ENCODE data around the gene RNF133.

The RNF133 gene

DNA sequence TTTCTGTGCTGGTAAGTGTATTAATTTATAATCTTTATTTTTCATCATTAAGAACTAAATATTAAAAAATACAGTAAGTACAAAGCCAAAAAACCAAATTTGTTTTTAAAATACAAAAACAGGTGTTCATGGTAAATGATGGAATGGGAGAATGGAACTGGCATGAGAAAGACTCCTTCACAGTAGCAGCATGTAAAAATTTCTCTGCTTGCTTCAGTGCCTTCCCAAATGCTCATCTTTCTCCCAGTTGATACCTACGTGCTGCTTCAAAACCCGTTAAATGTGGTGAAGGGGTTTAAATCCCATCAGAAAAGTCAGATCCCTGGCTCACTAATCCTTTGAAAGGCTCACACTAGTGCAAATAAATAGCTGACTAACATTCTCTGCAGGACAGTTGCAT is 4.2 kb downstream of the RNF133 start:
- Histone ChIP-seq H3K9ac (ENCODE audit: low read depth, low read length, poor library complexity, severe bottlenecking) (no peak overlapping the region), H3K36me3 (ENCODE audit: insufficient read depth, low read length) (no peaks in the 10 kb centered on the region), H3K9me2 (replicated peaks; ENCODE audit: low read depth, low read length) (no peaks in the 10 kb centered on the region), H3K9me3 (ENCODE audit: insufficient read depth, low read depth, low read length) (0 out of 2 replicates have a peak, but pooled peaks cover 2% of the 10 kb centered on the region), H3K4me1 (ENCODE audit: insufficient read depth, low read length, poor library complexity, severe bottlenecking) (no peaks in the 10 kb centered on the region), H3K4me3 (ENCODE audit: low read length, poor library complexity, severe bottlenecking) (no peak overlapping the region), H3F3A (ENCODE audit: low read depth) (no peaks in the 10 kb centered on the region), H2AFZ (ENCODE audit: low read length) (no peak overlapping the region), H3K79me2 (ENCODE audit: insufficient read depth, low read length) (no peaks in the 10 kb centered on the region), H3K27me3 (ENCODE audit: insufficient read depth, low read length, poor library complexity, severe bottlenecking) (no peaks in the 10 kb centered on the region), H3K4me2 (ENCODE audit: low read depth, low read length, poor library complexity, severe bottlenecking) (no peak overlapping the region), H4K20me1 (ENCODE audit: insufficient read depth, low read length, poor library complexity, severe bottlenecking) (no peaks in the 10 kb centered on the region)
- no peak for TF ChIP-seq EZH2phosphoT487 (IDR thresholded peaks at IDR 0.05; ENCODE audit: borderline replicate concordance)
- TF ChIP-seq, protein P1, sequence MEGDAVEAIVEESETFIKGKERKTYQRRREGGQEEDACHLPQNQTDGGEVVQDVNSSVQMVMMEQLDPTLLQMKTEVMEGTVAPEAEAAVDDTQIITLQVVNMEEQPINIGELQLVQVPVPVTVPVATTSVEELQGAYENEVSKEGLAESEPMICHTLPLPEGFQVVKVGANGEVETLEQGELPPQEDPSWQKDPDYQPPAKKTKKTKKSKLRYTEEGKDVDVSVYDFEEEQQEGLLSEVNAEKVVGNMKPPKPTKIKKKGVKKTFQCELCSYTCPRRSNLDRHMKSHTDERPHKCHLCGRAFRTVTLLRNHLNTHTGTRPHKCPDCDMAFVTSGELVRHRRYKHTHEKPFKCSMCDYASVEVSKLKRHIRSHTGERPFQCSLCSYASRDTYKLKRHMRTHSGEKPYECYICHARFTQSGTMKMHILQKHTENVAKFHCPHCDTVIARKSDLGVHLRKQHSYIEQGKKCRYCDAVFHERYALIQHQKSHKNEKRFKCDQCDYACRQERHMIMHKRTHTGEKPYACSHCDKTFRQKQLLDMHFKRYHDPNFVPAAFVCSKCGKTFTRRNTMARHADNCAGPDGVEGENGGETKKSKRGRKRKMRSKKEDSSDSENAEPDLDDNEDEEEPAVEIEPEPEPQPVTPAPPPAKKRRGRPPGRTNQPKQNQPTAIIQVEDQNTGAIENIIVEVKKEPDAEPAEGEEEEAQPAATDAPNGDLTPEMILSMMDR (conservative IDR thresholded peaks at IDR 0.05; ENCODE audit: low read length), result no peak

DNA sequence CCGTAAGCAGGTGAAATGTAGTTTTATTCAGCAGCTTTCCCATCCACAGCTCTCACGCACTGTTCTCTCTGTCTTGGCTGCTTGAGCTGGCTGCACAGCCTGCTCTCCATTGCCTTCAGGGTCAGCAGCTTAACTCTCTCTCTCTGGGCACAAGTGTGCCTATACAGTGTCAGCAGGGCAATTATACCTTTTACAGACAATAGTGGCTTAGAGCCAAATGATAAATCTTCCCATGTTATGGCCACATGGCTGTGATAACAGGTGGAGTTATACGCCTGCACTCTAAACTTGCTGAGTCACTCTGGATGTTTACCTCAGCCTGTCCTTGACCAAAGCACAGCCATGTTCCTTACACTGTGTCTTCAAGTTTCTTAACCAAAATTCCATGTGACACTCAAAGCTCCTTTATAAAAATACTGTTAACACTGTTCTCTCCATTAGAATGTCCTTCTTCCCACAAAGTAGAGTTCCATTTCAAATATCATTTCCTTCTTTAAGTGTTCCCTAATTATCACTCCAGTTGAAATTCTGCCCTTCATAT is 6.1 kb downstream of the RNF133 start:
- Histone ChIP-seq H3K9me2 (replicated peaks; ENCODE audit: low read depth, low read length) (no peaks in the 10 kb centered on the region), H2AFZ (ENCODE audit: low read length) (no peak overlapping the region), H4K20me1 (ENCODE audit: insufficient read depth, low read length, poor library complexity, severe bottlenecking) (no peaks in the 10 kb centered on the region), H3F3A (ENCODE audit: low read depth) (no peaks in the 10 kb centered on the region), H3K9me3 (ENCODE audit: insufficient read depth, low read depth, low read length) (0 out of 2 replicates have a peak, but pooled peaks cover 2% of the 10 kb centered on the region), H3K36me3 (ENCODE audit: insufficient read depth, low read length) (no peaks in the 10 kb centered on the region), H3K27me3 (ENCODE audit: insufficient read depth, low read length, poor library complexity, severe bottlenecking) (no peaks in the 10 kb centered on the region), H3K4me2 (ENCODE audit: low read depth, low read length, poor library complexity, severe bottlenecking) (no peak overlapping the region), H3K4me3 (ENCODE audit: low read length, poor library complexity, severe bottlenecking) (no peak overlapping the region), H3K79me2 (ENCODE audit: insufficient read depth, low read length) (no peaks in the 10 kb centered on the region), H3K4me1 (ENCODE audit: insufficient read depth, low read length, poor library complexity, severe bottlenecking) (no peaks in the 10 kb centered on the region), H3K9ac (ENCODE audit: low read depth, low read length, poor library complexity, severe bottlenecking) (no peak overlapping the region)
- TF ChIP-seq, protein P1 (conservative IDR thresholded peaks at IDR 0.05; ENCODE audit: low read length), result no peak
- no peak for TF ChIP-seq EZH2phosphoT487 (IDR thresholded peaks at IDR 0.05; ENCODE audit: borderline replicate concordance)

DNA sequence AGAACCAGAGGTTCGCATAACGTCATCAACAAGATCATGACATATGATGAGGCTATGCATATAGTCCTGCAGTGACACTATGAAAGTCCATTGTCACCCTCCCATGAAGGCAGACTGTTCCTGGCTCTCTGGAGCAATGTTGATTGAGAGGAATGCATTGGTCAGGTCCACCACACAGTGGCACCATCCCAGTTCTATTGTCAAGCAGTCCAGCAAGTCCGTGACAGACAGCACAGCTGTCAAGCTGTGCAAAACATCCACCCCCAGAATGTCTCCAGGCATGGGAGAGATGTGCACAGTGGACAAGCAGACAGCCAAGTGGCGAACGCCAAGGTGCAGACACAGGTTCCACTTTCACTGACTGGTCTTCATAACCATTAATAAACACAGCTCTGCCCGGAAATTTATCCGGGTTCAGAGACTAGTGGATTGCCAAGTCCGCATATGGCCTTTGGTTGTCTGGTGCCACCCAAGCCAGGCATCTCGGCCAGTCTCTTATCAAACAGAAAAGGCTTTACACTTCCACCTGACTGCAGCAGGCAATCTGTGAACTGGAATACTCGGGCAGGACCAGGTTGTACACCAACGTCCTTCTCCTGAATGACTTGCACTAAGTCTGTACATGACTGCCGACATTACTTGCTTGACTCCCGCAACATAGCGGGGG is 7.2 kb downstream of the RNF133 start:
- Histone ChIP-seq H3K27me3 (ENCODE audit: insufficient read depth, low read length, poor library complexity, severe bottlenecking) (no peaks in the 10 kb centered on the region), H3K9me3 (ENCODE audit: insufficient read depth, low read depth, low read length) (0 out of 2 replicates have a peak, but pooled peaks cover 2% of the 10 kb centered on the region), H4K20me1 (ENCODE audit: insufficient read depth, low read length, poor library complexity, severe bottlenecking) (no peaks in the 10 kb centered on the region), H3K79me2 (ENCODE audit: insufficient read depth, low read length) (no peaks in the 10 kb centered on the region), H2AFZ (ENCODE audit: low read length) (no peak overlapping the region), H3K4me1 (ENCODE audit: insufficient read depth, low read length, poor library complexity, severe bottlenecking) (no peaks in the 10 kb centered on the region), H3K4me3 (ENCODE audit: low read length, poor library complexity, severe bottlenecking) (no peak overlapping the region), H3K9ac (ENCODE audit: low read depth, low read length, poor library complexity, severe bottlenecking) (no peak overlapping the region), H3F3A (ENCODE audit: low read depth) (no peaks in the 10 kb centered on the region), H3K9me2 (replicated peaks; ENCODE audit: low read depth, low read length) (no peaks in the 10 kb centered on the region), H3K4me2 (ENCODE audit: low read depth, low read length, poor library complexity, severe bottlenecking) (no peak overlapping the region), H3K36me3 (ENCODE audit: insufficient read depth, low read length) (no peaks in the 10 kb centered on the region)
- TF ChIP-seq, protein P1 (conservative IDR thresholded peaks at IDR 0.05; ENCODE audit: low read length), result no peak
- TF ChIP-seq EZH2phosphoT487 (IDR thresholded peaks at IDR 0.05; ENCODE audit: borderline replicate concordance), result no peak
